HEK293 (cell line): ENCODE measurements around the gene GID8.

Source experiments
- CTCF ChIP-seq: fragments of 450-650 bp; formaldehyde crosslinking; IDR thresholded peaks from 2 replicates; pipeline ENCODE4 v1.5.1; 2016; ENCODE audit warnings: missing biosample characterization, missing genetic modification characterization
- REST ChIP-seq: fragments of 450-650 bp; formaldehyde crosslinking; IDR thresholded peaks from 2 replicates; pipeline ENCODE4 v1.5.1; 2016; ENCODE audit warnings: missing biosample characterization, missing genetic modification characterization
- TCF7L2 ChIP-seq: IDR thresholded peaks from 2 replicates; pipeline ENCODE4 v1.6.1; 2011; ENCODE audit warnings: low read depth, mild to moderate bottlenecking, inconsistent platforms, low read length, moderate library complexity, borderline replicate concordance
- ZBTB7A ChIP-seq: fragments of 450-650 bp; formaldehyde crosslinking; IDR thresholded peaks from 2 replicates; pipeline ENCODE4 v1.5.1; 2016; ENCODE audit warnings: low read depth, missing biosample characterization, missing genetic modification characterization
- ZNF140 ChIP-seq: fragments of 450-650 bp; formaldehyde crosslinking; IDR thresholded peaks from 2 replicates; pipeline ENCODE4 v1.5.1; 2016; ENCODE audit warnings: missing biosample characterization, missing genetic modification characterization
- ZNF148 ChIP-seq: fragments of 450-650 bp; formaldehyde crosslinking; IDR thresholded peaks from 2 replicates; pipeline ENCODE4 v1.5.0; 2017; ENCODE audit warnings: missing biosample characterization, missing genetic modification characterization, borderline replicate concordance
- ZNF175 ChIP-seq: fragments of 450-650 bp; formaldehyde crosslinking; IDR thresholded peaks from 2 replicates; pipeline ENCODE4 v1.5.1; 2016; ENCODE audit warnings: missing biosample characterization, missing genetic modification characterization
- ZNF24 ChIP-seq: fragments of 450-650 bp; formaldehyde crosslinking; IDR thresholded peaks from 2 replicates; pipeline ENCODE4 v1.5.1; 2016; ENCODE audit warnings: missing biosample characterization, missing genetic modification characterization
- ZNF585B ChIP-seq: fragments of 450-650 bp; formaldehyde crosslinking; IDR thresholded peaks from 2 replicates; pipeline ENCODE4 v1.5.1; 2016; ENCODE audit warnings: missing biosample characterization, missing genetic modification characterization
- ZNF660 ChIP-seq: fragments of 450-650 bp; IDR thresholded peaks from 2 replicates; pipeline ENCODE4 v1.5.1; 2018; ENCODE audit warnings: missing biosample characterization, mild to moderate bottlenecking, missing genetic modification characterization
- ZNF777 ChIP-seq: fragments of 450-650 bp; formaldehyde crosslinking; IDR thresholded peaks from 2 replicates; pipeline ENCODE4 v1.5.1; 2017; ENCODE audit warnings: missing biosample characterization, missing genetic modification characterization, borderline replicate concordance
- TF ChIP-seq, protein P1 (sequence below): fragments of 450-650 bp; formaldehyde crosslinking; IDR thresholded peaks from 2 replicates; pipeline ENCODE4 v1.5.1; 2016; ENCODE audit warnings: missing biosample characterization, missing genetic modification characterization, borderline replicate concordance
- TF ChIP-seq, protein P2 (sequence below): fragments of 450-650 bp; formaldehyde crosslinking; optimal IDR thresholded peaks from 2 replicates; pipeline ENCODE3; 2016; ENCODE audit warnings: missing biosample characterization, mild to moderate bottlenecking, missing genetic modification characterization
- TF ChIP-seq, protein P3 (sequence below): fragments of 450-650 bp; formaldehyde crosslinking; IDR thresholded peaks from 2 replicates; pipeline ENCODE4 v1.5.1; 2016; ENCODE audit warnings: missing biosample characterization, missing genetic modification characterization, low read depth

DNA sequence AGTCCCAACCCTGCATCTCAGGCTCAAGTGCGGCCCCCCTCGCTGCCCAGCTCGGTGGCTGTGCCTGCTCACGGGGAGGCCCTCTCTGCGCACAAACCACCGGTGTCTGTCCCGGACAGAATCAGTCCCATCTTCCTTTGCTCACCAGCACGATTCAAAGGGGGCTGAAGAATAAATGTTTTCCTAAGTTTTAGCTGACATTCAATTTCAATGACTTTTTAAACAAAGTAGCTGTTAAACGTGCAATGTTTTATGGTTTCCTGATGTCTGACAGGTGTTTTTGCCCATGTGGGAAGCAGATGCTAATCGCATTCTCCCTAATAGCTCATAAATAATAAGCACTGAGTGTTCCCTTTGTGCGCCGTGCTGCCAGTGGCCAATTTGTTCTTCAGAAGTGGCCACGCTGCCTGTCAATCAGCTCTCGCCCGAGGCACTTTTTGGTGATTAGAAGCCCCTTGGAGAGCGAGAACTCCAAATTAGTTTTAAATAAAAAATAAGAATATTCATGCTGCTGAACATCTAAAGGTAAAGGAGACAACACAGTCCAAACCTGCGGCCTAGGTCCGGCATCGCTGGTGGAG, 42.5 kb downstream of the GID8 start:
- TF ChIP-seq REST (no peak), ZNF148 (tag by site-specific recombination) (no peak), ZNF660 (tag by site-specific recombination) (no peak), CTCF (tag by site-specific recombination) (no peak), ZNF140 (tag by site-specific recombination) (no peak), ZNF777 (no peak), ZNF175 (tag by site-specific recombination) (no peak), ZBTB7A (tag by site-specific recombination) (no peak), ZNF24 (tag by site-specific recombination) (no peak), ZNF585B (tag by site-specific recombination) (no peak), TCF7L2 (no peak)
- TF ChIP-seq, protein P1, sequence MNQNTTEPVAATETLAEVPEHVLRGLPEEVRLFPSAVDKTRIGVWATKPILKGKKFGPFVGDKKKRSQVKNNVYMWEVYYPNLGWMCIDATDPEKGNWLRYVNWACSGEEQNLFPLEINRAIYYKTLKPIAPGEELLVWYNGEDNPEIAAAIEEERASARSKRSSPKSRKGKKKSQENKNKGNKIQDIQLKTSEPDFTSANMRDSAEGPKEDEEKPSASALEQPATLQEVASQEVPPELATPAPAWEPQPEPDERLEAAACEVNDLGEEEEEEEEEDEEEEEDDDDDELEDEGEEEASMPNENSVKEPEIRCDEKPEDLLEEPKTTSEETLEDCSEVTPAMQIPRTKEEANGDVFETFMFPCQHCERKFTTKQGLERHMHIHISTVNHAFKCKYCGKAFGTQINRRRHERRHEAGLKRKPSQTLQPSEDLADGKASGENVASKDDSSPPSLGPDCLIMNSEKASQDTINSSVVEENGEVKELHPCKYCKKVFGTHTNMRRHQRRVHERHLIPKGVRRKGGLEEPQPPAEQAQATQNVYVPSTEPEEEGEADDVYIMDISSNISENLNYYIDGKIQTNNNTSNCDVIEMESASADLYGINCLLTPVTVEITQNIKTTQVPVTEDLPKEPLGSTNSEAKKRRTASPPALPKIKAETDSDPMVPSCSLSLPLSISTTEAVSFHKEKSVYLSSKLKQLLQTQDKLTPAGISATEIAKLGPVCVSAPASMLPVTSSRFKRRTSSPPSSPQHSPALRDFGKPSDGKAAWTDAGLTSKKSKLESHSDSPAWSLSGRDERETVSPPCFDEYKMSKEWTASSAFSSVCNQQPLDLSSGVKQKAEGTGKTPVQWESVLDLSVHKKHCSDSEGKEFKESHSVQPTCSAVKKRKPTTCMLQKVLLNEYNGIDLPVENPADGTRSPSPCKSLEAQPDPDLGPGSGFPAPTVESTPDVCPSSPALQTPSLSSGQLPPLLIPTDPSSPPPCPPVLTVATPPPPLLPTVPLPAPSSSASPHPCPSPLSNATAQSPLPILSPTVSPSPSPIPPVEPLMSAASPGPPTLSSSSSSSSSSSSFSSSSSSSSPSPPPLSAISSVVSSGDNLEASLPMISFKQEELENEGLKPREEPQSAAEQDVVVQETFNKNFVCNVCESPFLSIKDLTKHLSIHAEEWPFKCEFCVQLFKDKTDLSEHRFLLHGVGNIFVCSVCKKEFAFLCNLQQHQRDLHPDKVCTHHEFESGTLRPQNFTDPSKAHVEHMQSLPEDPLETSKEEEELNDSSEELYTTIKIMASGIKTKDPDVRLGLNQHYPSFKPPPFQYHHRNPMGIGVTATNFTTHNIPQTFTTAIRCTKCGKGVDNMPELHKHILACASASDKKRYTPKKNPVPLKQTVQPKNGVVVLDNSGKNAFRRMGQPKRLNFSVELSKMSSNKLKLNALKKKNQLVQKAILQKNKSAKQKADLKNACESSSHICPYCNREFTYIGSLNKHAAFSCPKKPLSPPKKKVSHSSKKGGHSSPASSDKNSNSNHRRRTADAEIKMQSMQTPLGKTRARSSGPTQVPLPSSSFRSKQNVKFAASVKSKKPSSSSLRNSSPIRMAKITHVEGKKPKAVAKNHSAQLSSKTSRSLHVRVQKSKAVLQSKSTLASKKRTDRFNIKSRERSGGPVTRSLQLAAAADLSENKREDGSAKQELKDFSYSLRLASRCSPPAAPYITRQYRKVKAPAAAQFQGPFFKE (tag by site-specific recombination) = no peak
- TF ChIP-seq, protein P2, sequence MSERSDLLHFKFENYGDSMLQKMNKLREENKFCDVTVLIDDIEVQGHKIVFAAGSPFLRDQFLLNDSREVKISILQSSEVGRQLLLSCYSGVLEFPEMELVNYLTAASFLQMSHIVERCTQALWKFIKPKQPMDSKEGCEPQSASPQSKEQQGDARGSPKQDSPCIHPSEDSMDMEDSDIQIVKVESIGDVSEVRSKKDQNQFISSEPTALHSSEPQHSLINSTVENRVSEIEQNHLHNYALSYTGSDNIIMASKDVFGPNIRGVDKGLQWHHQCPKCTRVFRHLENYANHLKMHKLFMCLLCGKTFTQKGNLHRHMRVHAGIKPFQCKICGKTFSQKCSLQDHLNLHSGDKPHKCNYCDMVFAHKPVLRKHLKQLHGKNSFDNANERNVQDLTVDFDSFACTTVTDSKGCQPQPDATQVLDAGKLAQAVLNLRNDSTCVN (tag by site-specific recombination) = no peak
- TF ChIP-seq, protein P3, sequence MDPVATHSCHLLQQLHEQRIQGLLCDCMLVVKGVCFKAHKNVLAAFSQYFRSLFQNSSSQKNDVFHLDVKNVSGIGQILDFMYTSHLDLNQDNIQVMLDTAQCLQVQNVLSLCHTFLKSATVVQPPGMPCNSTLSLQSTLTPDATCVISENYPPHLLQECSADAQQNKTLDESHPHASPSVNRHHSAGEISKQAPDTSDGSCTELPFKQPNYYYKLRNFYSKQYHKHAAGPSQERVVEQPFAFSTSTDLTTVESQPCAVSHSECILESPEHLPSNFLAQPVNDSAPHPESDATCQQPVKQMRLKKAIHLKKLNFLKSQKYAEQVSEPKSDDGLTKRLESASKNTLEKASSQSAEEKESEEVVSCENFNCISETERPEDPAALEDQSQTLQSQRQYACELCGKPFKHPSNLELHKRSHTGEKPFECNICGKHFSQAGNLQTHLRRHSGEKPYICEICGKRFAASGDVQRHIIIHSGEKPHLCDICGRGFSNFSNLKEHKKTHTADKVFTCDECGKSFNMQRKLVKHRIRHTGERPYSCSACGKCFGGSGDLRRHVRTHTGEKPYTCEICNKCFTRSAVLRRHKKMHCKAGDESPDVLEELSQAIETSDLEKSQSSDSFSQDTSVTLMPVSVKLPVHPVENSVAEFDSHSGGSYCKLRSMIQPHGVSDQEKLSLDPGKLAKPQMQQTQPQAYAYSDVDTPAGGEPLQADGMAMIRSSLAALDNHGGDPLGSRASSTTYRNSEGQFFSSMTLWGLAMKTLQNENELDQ (tag by site-specific recombination) = no peak
